Ishikawa (cell line): ENCODE data around the gene SKAP1.

Experiments
- NFIC ChIP-seq: IDR thresholded peaks from 2 replicates; pipeline ENCODE4 v1.6.1; 2012
- RAD21 ChIP-seq: IDR thresholded peaks from 2 replicates; pipeline ENCODE4 v1.6.1; 2012; ENCODE audit warnings: low read depth
- REST ChIP-seq: IDR thresholded peaks from 2 replicates; pipeline ENCODE4 v1.6.1; 2012; ENCODE audit warnings: low read depth, mild to moderate bottlenecking
- ZBTB7A ChIP-seq: IDR thresholded peaks from 2 replicates; pipeline ENCODE4 v1.6.1; 2012; ENCODE audit warnings: low read depth

GRCh38 chr17:48296453-48296852 lies 133.6 kb downstream of the SKAP1 start:
- TF ChIP-seq ZBTB7A: no peak
- no peak for TF ChIP-seq REST
- TF ChIP-seq RAD21: no peak
- no peak for TF ChIP-seq NFIC
